ENCODE measurements around the gene SNX32.

SNX32 gene

DNA sequence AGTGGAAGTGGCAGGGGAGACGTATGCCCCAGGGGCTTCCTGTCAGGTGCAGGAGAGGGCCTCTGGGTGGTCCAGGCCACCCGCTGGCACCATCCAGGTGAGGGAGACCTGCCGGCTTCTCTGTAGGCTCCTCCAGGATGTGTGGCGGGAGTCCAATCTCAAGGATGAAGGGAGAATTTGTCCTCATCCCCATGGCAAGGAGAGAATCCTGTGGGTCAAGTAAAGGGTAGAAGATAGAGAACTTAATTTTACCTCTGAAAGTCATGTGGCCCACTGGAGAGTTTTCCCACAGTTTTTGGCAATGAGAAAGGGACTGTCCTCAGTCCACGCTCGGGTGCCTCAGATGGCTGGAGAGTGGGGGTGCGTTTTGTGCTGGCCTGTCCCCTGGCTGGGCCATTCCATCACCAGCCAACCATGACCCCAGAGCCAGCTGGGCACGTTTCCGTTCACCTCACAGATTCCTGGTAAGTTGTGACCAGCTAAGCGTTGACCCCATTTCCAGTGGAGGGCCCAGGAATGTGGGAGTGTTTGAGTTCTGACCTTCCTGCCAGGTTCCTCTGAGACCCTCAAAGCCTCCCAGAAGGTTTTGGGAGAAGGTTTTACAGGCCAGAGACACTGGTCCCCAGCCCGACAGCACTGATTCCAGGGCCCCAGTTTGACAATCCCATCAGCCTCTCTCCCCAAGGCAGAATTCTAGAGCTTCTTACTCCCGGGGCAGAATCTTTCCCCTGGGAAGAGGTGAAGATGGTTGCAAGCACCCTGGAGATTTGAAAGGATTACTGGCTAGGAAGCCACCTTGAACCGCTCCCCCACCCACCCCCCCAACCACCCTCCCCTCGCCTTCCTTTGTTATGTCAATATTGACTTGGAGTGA, 44.3 kb upstream of the SNX32 start:
- H3K9me3 ChIP-seq (ENCODE audit: insufficient read depth, low read length), result no peaks in the 10 kb centered on the region
- no peaks in the 10 kb centered on the region for H3K27me3 ChIP-seq (ENCODE audit: low read length)
- no peak overlapping the region for H2AFZ ChIP-seq (ENCODE audit: low read depth, low read length, severe bottlenecking)
- no peak overlapping the region for H3K4me2 ChIP-seq (ENCODE audit: low read depth, low read length, poor library complexity, severe bottlenecking)
- H3K9ac ChIP-seq (ENCODE audit: low read length), result no peak overlapping the region
- H3K27ac ChIP-seq (ENCODE audit: low read depth, low read length), result no peak overlapping the region
- no peaks in the 10 kb centered on the region for H3F3A ChIP-seq (ENCODE audit: insufficient read depth)
- H3K4me3 ChIP-seq (ENCODE audit: insufficient read depth, low read length, poor library complexity, severe bottlenecking), result no peak overlapping the region
- TF ChIP-seq EZH2phosphoT487 (conservative IDR thresholded peaks at IDR 0.05; ENCODE audit: low read length), result no peak
- TF ChIP-seq, protein P1, sequence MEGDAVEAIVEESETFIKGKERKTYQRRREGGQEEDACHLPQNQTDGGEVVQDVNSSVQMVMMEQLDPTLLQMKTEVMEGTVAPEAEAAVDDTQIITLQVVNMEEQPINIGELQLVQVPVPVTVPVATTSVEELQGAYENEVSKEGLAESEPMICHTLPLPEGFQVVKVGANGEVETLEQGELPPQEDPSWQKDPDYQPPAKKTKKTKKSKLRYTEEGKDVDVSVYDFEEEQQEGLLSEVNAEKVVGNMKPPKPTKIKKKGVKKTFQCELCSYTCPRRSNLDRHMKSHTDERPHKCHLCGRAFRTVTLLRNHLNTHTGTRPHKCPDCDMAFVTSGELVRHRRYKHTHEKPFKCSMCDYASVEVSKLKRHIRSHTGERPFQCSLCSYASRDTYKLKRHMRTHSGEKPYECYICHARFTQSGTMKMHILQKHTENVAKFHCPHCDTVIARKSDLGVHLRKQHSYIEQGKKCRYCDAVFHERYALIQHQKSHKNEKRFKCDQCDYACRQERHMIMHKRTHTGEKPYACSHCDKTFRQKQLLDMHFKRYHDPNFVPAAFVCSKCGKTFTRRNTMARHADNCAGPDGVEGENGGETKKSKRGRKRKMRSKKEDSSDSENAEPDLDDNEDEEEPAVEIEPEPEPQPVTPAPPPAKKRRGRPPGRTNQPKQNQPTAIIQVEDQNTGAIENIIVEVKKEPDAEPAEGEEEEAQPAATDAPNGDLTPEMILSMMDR (IDR thresholded peaks at IDR 0.05; ENCODE audit: insufficient read depth, low read length, poor library complexity, severe bottlenecking), result no peak
- no peaks in the 10 kb centered on the region for H4K20me1 ChIP-seq (ENCODE audit: low read depth, low read length)
- no peaks in the 10 kb centered on the region for H3K79me2 ChIP-seq (ENCODE audit: insufficient read depth, low read length)
- no peaks in the 10 kb centered on the region for H3K9me2 ChIP-seq (replicated peaks; ENCODE audit: insufficient read depth, low read length)
- H3K36me3 ChIP-seq (ENCODE audit: low read length), result no peaks in the 10 kb centered on the region

DNA sequence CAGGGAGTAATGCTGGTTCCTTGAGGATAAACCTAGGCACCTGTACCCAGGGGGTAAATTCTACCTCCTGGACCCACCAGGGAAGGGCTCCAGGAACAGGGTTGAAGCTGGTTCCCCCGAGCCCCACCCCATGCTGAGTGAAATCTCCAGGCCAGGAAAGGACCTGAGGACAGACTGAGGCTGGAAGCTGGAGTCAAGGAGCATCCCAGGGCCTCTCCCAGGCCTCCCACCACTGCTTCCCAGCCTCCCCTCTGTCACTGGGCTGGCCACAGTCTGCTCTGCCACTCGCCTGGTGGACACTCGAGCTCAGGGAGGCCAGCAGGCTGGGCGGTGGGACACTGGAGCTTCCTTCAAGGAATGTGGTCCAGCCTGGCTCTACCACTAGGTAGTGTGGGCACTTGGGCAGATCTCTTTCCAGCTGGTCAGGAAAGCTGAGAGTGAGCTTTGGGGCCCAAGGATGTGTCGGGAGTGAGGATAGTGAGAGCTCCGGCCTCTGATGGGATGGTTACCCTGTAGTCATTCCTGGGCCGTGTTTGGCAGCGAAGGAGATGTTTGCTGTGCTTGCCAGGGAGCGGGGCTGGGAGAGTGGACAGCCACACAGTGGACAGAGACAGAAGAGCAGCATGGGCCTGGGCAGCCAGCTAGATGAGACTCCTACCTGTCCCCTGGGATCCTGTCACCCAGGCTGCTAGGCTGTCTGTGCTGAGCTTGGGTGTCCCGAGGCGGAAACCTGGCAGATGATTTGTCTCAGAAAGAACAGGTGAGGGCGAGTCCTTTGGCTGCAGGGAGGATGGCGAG, 43.5 kb upstream of the SNX32 start:
- Histone ChIP-seq H3K9me3 (ENCODE audit: insufficient read depth, low read length) (no peaks in the 10 kb centered on the region), H3K9me2 (replicated peaks; ENCODE audit: insufficient read depth, low read length) (no peaks in the 10 kb centered on the region), H3K9ac (ENCODE audit: low read length) (no peak overlapping the region), H3K4me2 (ENCODE audit: low read depth, low read length, poor library complexity, severe bottlenecking) (no peak overlapping the region), H3K4me3 (ENCODE audit: insufficient read depth, low read length, poor library complexity, severe bottlenecking) (no peak overlapping the region), H3K36me3 (ENCODE audit: low read length) (no peaks in the 10 kb centered on the region), H3K27me3 (ENCODE audit: low read length) (no peaks in the 10 kb centered on the region), H3K27ac (ENCODE audit: low read depth, low read length) (no peak overlapping the region), H3K79me2 (ENCODE audit: insufficient read depth, low read length) (no peaks in the 10 kb centered on the region), H4K20me1 (ENCODE audit: low read depth, low read length) (no peaks in the 10 kb centered on the region), H2AFZ (ENCODE audit: low read depth, low read length, severe bottlenecking) (no peak overlapping the region), H3F3A (ENCODE audit: insufficient read depth) (no peaks in the 10 kb centered on the region)
- no peak for TF ChIP-seq EZH2phosphoT487 (conservative IDR thresholded peaks at IDR 0.05; ENCODE audit: low read length)
- TF ChIP-seq, protein P1 (IDR thresholded peaks at IDR 0.05; ENCODE audit: insufficient read depth, low read length, poor library complexity, severe bottlenecking), result no peak

DNA sequence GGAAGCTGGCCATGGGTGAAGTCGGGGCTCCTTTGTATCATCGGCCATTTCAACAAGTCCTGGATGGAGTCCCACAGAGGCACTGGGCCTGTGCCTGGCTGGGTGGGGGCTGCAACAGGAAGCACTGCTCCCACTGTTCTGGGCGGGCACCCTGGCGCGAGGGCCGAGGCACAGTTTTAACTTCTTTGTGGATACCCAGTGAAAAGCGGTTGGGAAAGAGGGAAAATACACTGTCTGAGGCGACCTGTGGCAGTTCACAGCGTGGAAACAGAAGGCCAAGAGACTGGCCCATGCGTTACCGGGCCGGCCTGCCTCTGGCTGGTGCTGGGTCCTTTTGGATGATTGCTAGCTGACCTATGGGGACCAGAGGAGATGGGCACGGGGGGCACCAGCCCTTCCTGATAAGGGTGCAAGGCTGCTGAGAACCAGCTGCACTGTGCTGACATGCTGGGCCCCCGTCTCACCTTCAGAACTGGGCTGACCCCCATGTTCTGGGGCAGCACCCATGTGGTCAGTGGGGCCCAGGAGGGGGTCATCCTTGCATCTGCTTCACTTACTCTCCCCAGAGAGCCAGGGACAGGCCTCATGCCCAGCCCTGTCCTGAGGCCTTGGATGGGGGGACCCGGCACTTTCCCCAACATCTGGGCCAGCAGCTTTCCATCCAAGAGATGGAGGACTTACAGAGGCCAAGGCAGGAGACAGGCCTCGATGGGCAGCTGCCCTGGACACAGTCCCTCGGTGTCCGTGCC, 42.7 kb upstream of the SNX32 start:
- Histone ChIP-seq H3K27ac (ENCODE audit: low read depth, low read length) (no peak overlapping the region), H3K79me2 (ENCODE audit: insufficient read depth, low read length) (no peaks in the 10 kb centered on the region)
- TF ChIP-seq, protein P1 (IDR thresholded peaks at IDR 0.05; ENCODE audit: insufficient read depth, low read length, poor library complexity, severe bottlenecking), result no peak
- no peak for TF ChIP-seq EZH2phosphoT487 (conservative IDR thresholded peaks at IDR 0.05; ENCODE audit: low read length)

More for the DNA sequence above, 42.7 kb upstream of the SNX32 start:
- H3K9me3 ChIP-seq (ENCODE audit: insufficient read depth, low read length), result no peaks in the 10 kb centered on the region
- H3K4me3 ChIP-seq (ENCODE audit: insufficient read depth, low read length, poor library complexity, severe bottlenecking), result no peak overlapping the region
- H2AFZ ChIP-seq (ENCODE audit: low read depth, low read length, severe bottlenecking), result no peak overlapping the region
- no peaks in the 10 kb centered on the region for H4K20me1 ChIP-seq (ENCODE audit: low read depth, low read length)
- no peak overlapping the region for H3K9ac ChIP-seq (ENCODE audit: low read length)
- no peaks in the 10 kb centered on the region for H3K36me3 ChIP-seq (ENCODE audit: low read length)
- H3K4me2 ChIP-seq (ENCODE audit: low read depth, low read length, poor library complexity, severe bottlenecking), result no peak overlapping the region
- H3K27me3 ChIP-seq (ENCODE audit: low read length), result no peaks in the 10 kb centered on the region
- H3K9me2 ChIP-seq (replicated peaks; ENCODE audit: insufficient read depth, low read length), result no peaks in the 10 kb centered on the region
- H3F3A ChIP-seq (ENCODE audit: insufficient read depth), result no peaks in the 10 kb centered on the region

Measured in SU-DHL-6 (cell line).